ENCODE measurements around the gene LIN7B.

LIN7B gene

GRCh38 chr19:49118565-49119410 lies 4.6 kb downstream of the LIN7B start, which contains the start of gene C19orf73 (continued):
- TF ChIP-seq ZNF704 (tag by site-specific recombination; IDR thresholded peaks at IDR 0.05) (peak; percentile 51; the same call in 1 of the 2 replicates), ZNF610 (tag by site-specific recombination; IDR thresholded peaks at IDR 0.05; ENCODE audit: borderline replicate concordance) (peak; percentile 85), HOXD13 (CRISPR knock-in tag; IDR thresholded peaks at IDR 0.05; ENCODE audit: borderline replicate concordance) (no peak), ZNF274 (IDR thresholded peaks at IDR 0.05; ENCODE audit: low read length) (no peak), ZNF274 (tag by site-specific recombination; IDR thresholded peaks at IDR 0.05; ENCODE audit: borderline replicate concordance) (no peak), ZNF645 (tag by site-specific recombination; IDR thresholded peaks at IDR 0.05) (peak; percentile 82; the same call in 1 of the 2 replicates), ZNF335 (tag by site-specific recombination; conservative IDR thresholded peaks at IDR 0.05) (peak; percentile 90), KLF8 (tag by site-specific recombination; IDR thresholded peaks at IDR 0.05) (peak; percentile 98), ZNF600 (tag by site-specific recombination; IDR thresholded peaks at IDR 0.05) (peak; percentile 26; the same call in 1 of the 2 replicates), ZNF248 (tag by site-specific recombination; IDR thresholded peaks at IDR 0.05) (no peak), GLI2 (tag by site-specific recombination; IDR thresholded peaks at IDR 0.05; ENCODE audit: borderline replicate concordance, low read depth) (no peak), ZNF133 (tag by site-specific recombination; IDR thresholded peaks at IDR 0.05) (no peak), ZSCAN23 (tag by site-specific recombination; IDR thresholded peaks at IDR 0.05) (no peak), ZNF596 (tag by site-specific recombination; IDR thresholded peaks at IDR 0.05) (no peak), ZNF292 (tag by site-specific recombination; IDR thresholded peaks at IDR 0.05; ENCODE audit: borderline replicate concordance, low read depth) (no peak), SP3 (tag by site-specific recombination; IDR thresholded peaks at IDR 0.05) (peak; percentile 97), ZNF670 (tag by site-specific recombination; IDR thresholded peaks at IDR 0.05; ENCODE audit: low read depth) (no peak), ZNF843 (tag by site-specific recombination; IDR thresholded peaks at IDR 0.05) (peak; percentile 88), ZBTB10 (tag by site-specific recombination; IDR thresholded peaks at IDR 0.05) (peak; percentile 91), ZBTB20 (tag by site-specific recombination; IDR thresholded peaks at IDR 0.05) (peak; percentile 80), ZNF692 (tag by site-specific recombination; IDR thresholded peaks at IDR 0.05) (peak; percentile 98), KLF7 (tag by site-specific recombination; IDR thresholded peaks at IDR 0.05; ENCODE audit: borderline replicate concordance) (peak; percentile 88; the same call in 1 of the 2 replicates), ZNF423 (tag by site-specific recombination; IDR thresholded peaks at IDR 0.05) (peak; percentile 42; the same call in 1 of the 2 replicates), ZNF398 (tag by site-specific recombination; IDR thresholded peaks at IDR 0.05) (peak; percentile 57; the same call in 1 of the 2 replicates), ZSCAN5A (tag by site-specific recombination; IDR thresholded peaks at IDR 0.05) (peak; percentile 94), ELK4 (IDR thresholded peaks at IDR 0.05; ENCODE audit: borderline replicate concordance, low read depth, low read length) (no peak), ZEB2 (tag by site-specific recombination; IDR thresholded peaks at IDR 0.05) (peak; percentile 98), ZNF2 (tag by site-specific recombination; IDR thresholded peaks at IDR 0.05) (peak; percentile 87)

Measured in HEK293 (cell line).